B cell (primary cell): Measurements from ENCODE around the gene RNF4.

Source experiments
- CTCF ChIP-seq: fragments of 200-600 bp; IDR thresholded peaks from one replicate; pipeline ENCODE4 v1.8.0; 2022; ENCODE audit warnings: antibody characterized with exemption, mild to moderate bottlenecking
- EZH2 ChIP-seq: IDR thresholded peaks from 2 replicates; pipeline ENCODE4 v1.6.1; 2012; ENCODE audit warnings: borderline replicate concordance, low read depth, mild to moderate bottlenecking, moderate library complexity, low read length; ENCODE audit not compliant: insufficient read depth, poor library complexity, severe bottlenecking

GRCh38 chr4:2443956-2444740 is 24.8 kb upstream of the RNF4 start:
- TF ChIP-seq CTCF (no peak), EZH2 (no peak)
